Karpas-422 (cell line): Measurements from ENCODE around the gene GNL3. TPM values are rescaled to one million over a fixed set of nuclear protein-coding genes. Genes with fewer than 3 reads are reported as not detected.
"Not testable (repeated sequence)": the region's sequence is repeated elsewhere in the genome, so short reads cannot be mapped to it uniquely, and the experiment has no call there.

Source experiments
- DNase-seq: peaks from one replicate; pipeline ENCODE4 v3.0.0-alpha.2; 2015
- H2AFZ ChIP-seq: fragments of 200-600 bp; sonication (generic); 2 replicates; pipeline ENCODE4 v1.6.1; 2014; ENCODE audit warnings: antibody characterized with exemption, low read length, mixed read lengths
- H3K27ac ChIP-seq: fragments of 200-600 bp; sonication (generic); 2 replicates; pipeline ENCODE4 v1.5.1; 2014; ENCODE audit warnings: mild to moderate bottlenecking, low read length, moderate library complexity
- H3K27me3 ChIP-seq: fragments of 200-600 bp; sonication (generic); 2 replicates; pipeline ENCODE4 v1.6.1; 2014; ENCODE audit warnings: low read length, mixed read lengths
- H3K36me3 ChIP-seq: fragments of 200-600 bp; sonication (generic); 2 replicates; pipeline ENCODE4 v1.6.1; 2014; ENCODE audit warnings: low read length, mixed read lengths; ENCODE audit not compliant: insufficient read depth
- H3K4me1 ChIP-seq: fragments of 200-600 bp; sonication (generic); 2 replicates; pipeline ENCODE4 v1.6.1; 2014; ENCODE audit warnings: mild to moderate bottlenecking, low read length, mixed read lengths
- H3K4me2 ChIP-seq: fragments of 200-600 bp; sonication (generic); 2 replicates; pipeline ENCODE4 v1.6.1; 2014; ENCODE audit warnings: low read length, low read depth, mild to moderate bottlenecking; ENCODE audit not compliant: poor library complexity, severe bottlenecking
- H3K4me3 ChIP-seq: fragments of 200-600 bp; sonication (generic); 2 replicates; pipeline ENCODE4 v1.5.1; 2014; ENCODE audit warnings: mild to moderate bottlenecking, antibody characterized with exemption, low read length, mixed read lengths
- H3K79me2 ChIP-seq: fragments of 200-600 bp; sonication (generic); 2 replicates; pipeline ENCODE4 v1.6.1; 2014; ENCODE audit warnings: mild to moderate bottlenecking, low read length, mixed read lengths
- H3K9ac ChIP-seq: fragments of 200-600 bp; sonication (generic); 2 replicates; pipeline ENCODE4 v1.6.0; 2014; ENCODE audit warnings: low read length
- H3K9me2 ChIP-seq: fragments of 200-600 bp; sonication (generic), shearing (Covaris generic); replicated peaks from 2 replicates; pipeline ENCODE4 v1.6.0; 2014; ENCODE audit warnings: mild to moderate bottlenecking, low read length, moderate library complexity; ENCODE audit not compliant: insufficient read depth
- H3K9me3 ChIP-seq: fragments of 300-700, 200-600 bp; sonication (generic); 2 replicates; pipeline ENCODE4 v1.6.1; 2014; ENCODE audit warnings: low read length, mixed read lengths
- H4K20me1 ChIP-seq: fragments of 200-600 bp; sonication (generic); 2 replicates; pipeline ENCODE4 v1.6.1; 2014; ENCODE audit warnings: mild to moderate bottlenecking, antibody characterized with exemption, low read length, low read depth; ENCODE audit not compliant: insufficient read depth
- total RNA-seq: library from RNA; depleted of rRNA; stranded (reverse); fragments of >200 nt; shearing (Covaris generic); gene quantifications from 2 replicates; pipeline ENCODE4 v1.2.3, GENCODE V29; 2014; ENCODE audit warnings: low replicate concordance

The GNL3 gene
- total RNA-seq, 1 experiment from 2014 or later = 96.9 TPM

DNA sequence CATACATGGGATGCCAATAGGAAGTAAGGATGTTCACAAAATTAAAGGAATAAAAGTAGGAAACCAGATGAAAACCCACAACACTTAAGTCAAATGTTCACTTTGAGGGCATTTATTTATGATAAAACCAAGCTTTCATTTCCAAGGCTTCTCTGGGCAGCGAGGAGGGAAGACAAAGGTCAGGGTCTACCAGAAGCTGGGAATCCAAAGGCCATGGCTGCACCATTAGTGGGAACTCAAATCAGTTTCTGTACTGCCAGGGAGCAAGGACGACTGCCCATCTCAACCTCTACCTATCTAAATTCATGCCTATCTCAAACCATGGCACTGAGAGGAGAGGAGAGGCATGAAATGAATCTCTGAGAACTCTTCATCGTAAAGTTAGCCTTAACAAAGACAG lies 22.7 kb upstream of the GNL3 start:
- H3K79me2 ChIP-seq = peaks cover 28% of the 10 kb centered on the region
- H3K4me3 ChIP-seq = no peak overlapping the region
- no peak overlapping the region for H3K27ac ChIP-seq
- H3K9me2 ChIP-seq = no peaks in the 10 kb centered on the region
- no peaks in the 10 kb centered on the region for H3K4me1 ChIP-seq
- H3K36me3 ChIP-seq = peaks cover 43% of the 10 kb centered on the region
- 0 out of 2 replicates have a peak, but pooled peaks cover 3% of the 10 kb centered on the region for H4K20me1 ChIP-seq
- no peaks in the 10 kb centered on the region for H3K9me3 ChIP-seq
- H3K9ac ChIP-seq = no peak overlapping the region
- no peak for DNase-seq
- no peak overlapping the region for H3K4me2 ChIP-seq
- no peaks in the 10 kb centered on the region for H3K27me3 ChIP-seq
- no peak overlapping the region for H2AFZ ChIP-seq

DNA sequence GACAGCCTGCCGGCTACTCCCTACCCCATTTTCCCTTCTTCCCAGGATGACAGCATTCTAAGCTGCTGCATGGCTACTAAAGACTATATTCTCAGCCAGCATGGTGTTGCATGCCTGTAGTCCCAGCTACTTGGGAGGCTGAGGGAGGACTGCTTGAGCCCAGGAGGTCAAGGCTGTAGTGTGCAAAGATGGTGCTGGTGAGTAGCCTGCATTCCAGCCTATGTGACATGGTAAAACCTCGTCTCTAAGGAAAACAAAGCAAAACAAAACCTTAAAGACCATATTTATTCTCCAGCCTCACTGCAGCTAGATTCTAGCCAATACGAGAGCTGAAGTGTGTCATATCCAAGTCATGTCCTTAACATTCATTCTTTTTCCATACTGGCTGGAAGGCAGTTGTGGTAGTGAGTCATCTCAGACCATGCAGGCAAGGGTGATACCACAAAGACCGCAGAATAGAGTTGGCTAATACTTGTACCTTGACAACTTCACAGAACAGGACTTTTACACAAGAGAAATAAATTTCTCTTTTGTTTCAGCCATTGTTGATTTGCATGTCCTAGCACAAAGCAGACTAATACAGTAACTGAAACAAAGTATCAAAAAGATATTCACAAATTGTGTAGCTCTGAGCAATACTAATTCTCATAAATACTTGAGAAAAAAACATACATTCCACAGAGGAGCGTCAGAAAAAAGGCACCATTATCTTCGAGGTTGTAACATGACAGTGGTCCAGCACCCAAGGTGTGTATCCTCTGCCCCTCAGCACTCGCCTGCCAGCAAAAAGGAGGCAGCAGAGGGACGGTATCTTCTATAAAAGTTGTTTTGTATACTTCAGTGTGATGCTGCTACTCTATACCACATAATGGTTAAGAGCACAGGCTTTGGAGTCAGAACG lies 15.0 kb upstream of the GNL3 start:
- Histone ChIP-seq H3K9me2 (no peaks in the 10 kb centered on the region), H3K4me1 (no peaks in the 10 kb centered on the region), H3K9ac (no peak overlapping the region), H3K27me3 (no peaks in the 10 kb centered on the region), H3K36me3 (peaks cover 22% of the 10 kb centered on the region), H2AFZ (no peak overlapping the region), H3K79me2 (peaks cover 46% of the 10 kb centered on the region), H3K4me3 (no peak overlapping the region), H4K20me1 (no peaks in the 10 kb centered on the region), H3K9me3 (no peaks in the 10 kb centered on the region), H3K27ac (no peak overlapping the region), H3K4me2 (no peak overlapping the region)
- no peak for DNase-seq

DNA sequence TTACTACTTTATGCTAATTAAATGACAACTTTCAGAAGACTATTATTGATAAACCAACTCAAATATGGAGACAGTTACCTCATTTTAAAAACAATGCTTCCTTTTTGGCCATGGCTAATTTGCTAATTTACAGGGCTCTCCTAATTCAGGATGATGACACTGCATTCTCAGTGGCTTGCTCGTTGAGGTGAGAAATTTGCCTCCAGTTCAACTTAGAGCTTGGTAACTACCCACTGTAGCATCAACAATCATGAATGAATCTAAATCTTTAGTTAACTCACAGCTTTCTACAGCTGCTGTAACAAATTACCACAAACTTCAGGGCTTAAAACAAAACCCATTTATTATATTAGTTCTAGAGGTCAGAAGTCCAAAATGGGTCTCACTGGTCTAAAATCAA lies 14.2 kb upstream of the GNL3 start:
- Histone ChIP-seq H3K36me3 (peaks cover 22% of the 10 kb centered on the region), H3K4me1 (no peaks in the 10 kb centered on the region), H2AFZ (no peak overlapping the region), H4K20me1 (no peaks in the 10 kb centered on the region), H3K4me3 (no peak overlapping the region), H3K9ac (no peak overlapping the region), H3K27ac (no peak overlapping the region), H3K4me2 (no peak overlapping the region), H3K27me3 (no peaks in the 10 kb centered on the region), H3K9me2 (no peaks in the 10 kb centered on the region), H3K9me3 (no peaks in the 10 kb centered on the region), H3K79me2 (peaks cover 46% of the 10 kb centered on the region)
- DNase-seq = no peak

DNA sequence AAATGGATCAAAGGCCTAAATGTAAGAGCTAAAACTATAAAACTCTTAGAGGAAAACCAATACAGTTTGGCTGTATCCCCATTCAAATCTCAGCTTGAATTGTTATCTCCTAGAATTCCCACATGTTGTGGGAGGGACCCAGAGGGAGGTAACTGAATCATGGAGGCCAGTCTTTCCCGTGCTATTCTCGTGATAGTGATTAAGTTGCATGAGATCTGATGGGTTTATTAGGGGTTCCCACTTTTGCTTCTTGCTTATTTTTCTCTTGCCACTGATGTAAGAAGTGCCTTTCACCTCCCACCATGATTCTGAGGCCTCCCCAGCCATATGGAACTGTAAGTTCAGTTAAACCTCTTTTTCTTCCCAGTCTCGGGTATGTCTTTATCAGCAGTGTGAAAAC lies 9.6 kb upstream of the GNL3 start:
- Histone ChIP-seq H3K36me3 (peaks cover 39% of the 10 kb centered on the region), H3K79me2 (peaks cover 56% of the 10 kb centered on the region)
- H3K9me3 ChIP-seq, H2AFZ ChIP-seq, H3K9me2 ChIP-seq, H3K4me3 ChIP-seq, DNase-seq, H3K9ac ChIP-seq, H3K27me3 ChIP-seq, H3K4me1 ChIP-seq, H4K20me1 ChIP-seq, H3K4me2 ChIP-seq, H3K27ac ChIP-seq: not testable (repeated sequence)

DNA sequence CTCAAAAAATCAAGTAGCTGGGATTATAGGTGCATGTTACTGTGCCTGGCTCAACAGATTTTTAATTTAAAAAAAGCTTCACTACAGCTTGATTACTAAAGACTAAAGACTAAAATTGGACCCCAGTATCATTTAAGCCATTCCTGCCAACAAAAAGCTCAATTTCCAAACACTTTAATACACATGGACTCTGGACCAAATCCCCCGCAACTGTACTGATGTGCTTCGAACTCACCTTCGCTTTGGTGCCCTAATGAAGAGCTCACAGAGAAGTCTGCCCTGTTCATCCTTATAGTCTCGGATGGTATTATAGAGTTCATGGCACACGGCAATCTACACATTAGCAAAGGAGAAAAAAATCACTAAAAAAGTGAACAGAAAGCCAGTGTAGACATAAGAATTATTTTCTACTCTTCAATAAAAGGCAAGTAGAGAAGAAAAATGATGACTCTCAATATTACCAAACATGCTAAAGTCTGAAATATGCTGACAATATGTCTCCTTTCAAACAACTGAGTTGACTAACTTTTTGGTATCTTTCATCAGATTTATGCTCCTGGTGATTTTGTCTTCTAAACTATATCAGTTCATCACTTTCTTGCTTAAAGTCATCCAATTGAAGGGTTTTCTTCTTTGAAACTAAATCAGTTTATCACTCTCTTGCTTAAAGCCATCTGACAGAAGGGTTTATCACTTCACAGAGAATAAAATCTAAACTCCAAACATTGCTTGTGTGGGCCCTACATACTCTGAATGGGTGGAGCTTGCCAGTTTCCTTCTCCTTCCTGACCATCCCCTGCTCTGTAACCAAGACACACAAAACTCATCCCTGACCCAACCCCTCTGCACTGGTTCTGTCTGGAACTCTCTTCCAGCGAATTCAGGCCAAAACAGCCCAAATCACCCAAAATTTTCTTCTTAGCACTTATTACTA lies 7.3 kb upstream of the GNL3 start:
- no peak for DNase-seq
- no peaks in the 10 kb centered on the region for H4K20me1 ChIP-seq
- no peaks in the 10 kb centered on the region for H3K9me3 ChIP-seq
- no peak overlapping the region for H3K27ac ChIP-seq
- peaks cover 68% of the 10 kb centered on the region for H3K79me2 ChIP-seq
- H3K36me3 ChIP-seq = peaks cover 34% of the 10 kb centered on the region; the same call in 1 of the 2 replicates
- no peak overlapping the region for H3K4me2 ChIP-seq
- peaks cover 9% of the 10 kb centered on the region for H3K4me1 ChIP-seq
- H3K9me2 ChIP-seq = no peaks in the 10 kb centered on the region
- H3K27me3 ChIP-seq = no peaks in the 10 kb centered on the region
- H2AFZ ChIP-seq = no peak overlapping the region
- H3K4me3 ChIP-seq = no peak overlapping the region
- H3K9ac ChIP-seq = no peak overlapping the region

DNA sequence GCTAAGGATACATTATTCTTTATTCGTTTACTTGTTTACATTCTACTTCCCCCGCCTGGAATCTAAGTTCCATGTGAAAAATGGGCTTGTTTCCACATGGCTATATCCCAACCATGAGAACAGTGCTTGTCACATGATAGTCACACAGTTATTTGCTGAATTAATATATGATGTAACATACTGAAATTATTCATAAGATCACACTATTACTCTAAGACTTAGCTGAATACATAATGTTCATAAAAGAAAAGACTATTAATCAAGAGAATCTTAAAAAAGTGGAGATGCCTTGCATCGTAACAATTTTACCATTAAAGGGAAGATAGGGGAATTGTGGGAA lies 6.7 kb upstream of the GNL3 start:
- no peak overlapping the region for H2AFZ ChIP-seq
- no peak overlapping the region for H3K4me3 ChIP-seq
- no peaks in the 10 kb centered on the region for H4K20me1 ChIP-seq
- peaks cover 34% of the 10 kb centered on the region; the same call in 1 of the 2 replicates for H3K36me3 ChIP-seq
- H3K9me2 ChIP-seq = no peaks in the 10 kb centered on the region
- no peaks in the 10 kb centered on the region for H3K9me3 ChIP-seq
- H3K79me2 ChIP-seq = peaks cover 74% of the 10 kb centered on the region
- no peak for DNase-seq
- H3K27ac ChIP-seq = no peak overlapping the region
- H3K9ac ChIP-seq = no peak overlapping the region
- H3K4me1 ChIP-seq = peaks cover 16% of the 10 kb centered on the region
- H3K4me2 ChIP-seq = no peak overlapping the region
- no peaks in the 10 kb centered on the region for H3K27me3 ChIP-seq

DNA sequence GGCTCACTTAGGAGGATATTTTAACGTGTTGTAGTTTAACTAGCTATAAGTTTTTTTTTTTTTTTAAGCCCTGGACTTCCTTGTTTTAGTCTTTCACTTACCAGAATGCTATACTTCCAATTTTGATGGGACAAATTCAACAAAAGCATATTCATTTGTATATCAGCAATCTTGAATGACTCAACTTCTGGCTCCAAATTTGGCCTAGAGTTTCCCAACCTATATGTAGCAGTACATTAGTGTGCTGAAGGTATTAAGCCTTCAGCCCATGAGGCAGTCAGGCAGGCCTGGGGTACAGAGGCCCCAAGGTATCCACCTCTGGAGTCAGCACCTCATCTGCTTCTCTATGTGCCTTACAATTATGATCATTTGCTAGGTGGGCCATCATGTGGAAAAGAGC lies 6.0 kb upstream of the GNL3 start:
- H2AFZ ChIP-seq = no peak overlapping the region
- peaks cover 33% of the 10 kb centered on the region; the same call in 1 of the 2 replicates for H3K36me3 ChIP-seq
- DNase-seq = no peak
- H3K27me3 ChIP-seq = no peaks in the 10 kb centered on the region
- H3K9me3 ChIP-seq = no peaks in the 10 kb centered on the region
- no peak overlapping the region for H3K9ac ChIP-seq
- no peak overlapping the region for H3K27ac ChIP-seq
- H3K79me2 ChIP-seq = peaks cover 79% of the 10 kb centered on the region
- H4K20me1 ChIP-seq = no peaks in the 10 kb centered on the region
- H3K4me2 ChIP-seq = no peak overlapping the region
- H3K9me2 ChIP-seq = no peaks in the 10 kb centered on the region
- peaks cover 22% of the 10 kb centered on the region for H3K4me1 ChIP-seq
- H3K4me3 ChIP-seq = no peak overlapping the region

DNA sequence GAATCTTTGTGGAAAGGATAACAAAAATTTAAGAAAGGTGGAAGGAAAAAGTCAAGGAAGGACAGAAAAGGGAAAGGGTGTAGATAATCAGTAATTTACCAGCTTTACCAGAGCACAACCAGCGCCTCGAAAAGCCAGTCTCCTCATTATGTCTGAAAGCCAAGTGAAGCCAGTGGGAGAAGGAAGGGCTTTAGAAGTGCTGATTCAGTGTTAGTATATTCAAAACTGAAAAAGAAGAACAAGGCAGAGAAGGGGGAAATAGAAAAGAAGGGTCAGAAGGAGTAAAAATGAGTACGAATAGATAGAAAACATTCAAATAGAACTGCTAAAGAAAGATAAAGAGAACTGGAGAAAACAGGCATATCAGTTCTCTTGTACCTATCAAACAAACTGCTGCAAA lies 4.2 kb upstream of the GNL3 start:
- Histone ChIP-seq H3K9ac (no peak overlapping the region), H2AFZ (no peak overlapping the region), H3K36me3 (peaks cover 31% of the 10 kb centered on the region), H3K4me1 (peaks cover 23% of the 10 kb centered on the region), H3K9me2 (no peaks in the 10 kb centered on the region), H3K27ac (no peak overlapping the region), H4K20me1 (no peaks in the 10 kb centered on the region), H3K79me2 (peaks cover 84% of the 10 kb centered on the region), H3K4me3 (no peak overlapping the region), H3K4me2 (no peak overlapping the region), H3K9me3 (no peaks in the 10 kb centered on the region), H3K27me3 (no peaks in the 10 kb centered on the region)
- no peak for DNase-seq
